ENCODE results near the gene CFAP206.

DNA sequence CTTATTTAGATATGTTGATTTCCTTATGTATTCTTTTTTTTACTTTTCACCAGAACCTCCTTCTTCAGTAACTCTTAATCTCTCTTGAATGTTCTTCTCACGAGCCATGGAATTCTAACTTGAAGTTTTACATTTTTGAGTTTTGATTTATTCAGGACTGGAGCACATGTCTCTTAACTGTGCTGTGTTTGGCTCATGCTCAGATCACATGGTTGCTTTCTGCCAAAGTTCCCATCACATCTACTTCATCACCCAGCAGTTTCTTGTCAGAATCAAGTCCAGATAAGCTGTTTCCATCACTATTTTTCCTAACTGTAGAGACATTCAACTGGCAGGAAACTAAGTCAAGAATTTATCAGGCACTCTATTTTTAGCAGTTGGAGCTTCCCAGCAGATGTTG is 96.7 kb downstream of the CFAP206 start:
- no peak for TF ChIP-seq CTCF (IDR thresholded peaks at IDR 0.05)
- TF ChIP-seq POLR2A (IDR thresholded peaks at IDR 0.05), result no peak
- TF ChIP-seq POLR2AphosphoS5 (IDR thresholded peaks at IDR 0.05), result no peak
